ENCODE measurements around the gene ZMYND8.
"Not testable (repeated sequence)": the region's sequence is repeated elsewhere in the genome, so short reads cannot be mapped to it uniquely, and the experiment has no call there.

ZMYND8 gene

DNA sequence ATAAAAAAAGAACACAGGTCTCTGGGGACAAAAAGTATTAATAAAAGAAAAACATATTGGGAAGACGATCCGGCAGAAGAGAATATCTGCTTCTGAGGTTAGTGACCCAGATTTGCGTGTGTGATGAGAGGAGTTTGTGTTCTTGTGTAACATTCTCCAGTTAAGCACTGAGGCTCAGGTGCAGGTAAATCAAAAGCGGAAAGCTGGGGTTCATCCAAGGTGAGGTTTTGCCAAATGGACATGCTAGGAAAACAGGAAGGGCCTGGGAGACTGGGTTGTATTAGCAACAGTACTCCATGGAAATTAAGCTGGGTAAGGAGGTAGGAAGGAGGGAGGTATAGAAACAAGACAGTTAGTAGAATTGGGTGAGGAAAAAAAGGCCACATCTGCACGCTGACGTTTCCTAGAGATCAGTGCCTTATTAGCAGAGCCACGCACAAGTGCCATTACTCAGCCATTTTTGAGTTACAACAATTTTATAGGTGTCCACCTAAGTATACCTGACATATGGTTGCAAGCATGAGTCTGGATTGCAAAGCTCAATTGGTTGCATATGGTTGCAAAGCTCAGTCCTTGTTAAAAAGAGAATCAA, 139.6 kb downstream of the ZMYND8 start:
- no peaks in the 10 kb centered on the region for H3K27me3 ChIP-seq (ENCODE audit: control insufficient read depth, insufficient read depth, low read length)
- no peaks in the 10 kb centered on the region for H3K9me3 ChIP-seq (ENCODE audit: control insufficient read depth, insufficient read depth, low read length)
- H3K4me3 ChIP-seq (ENCODE audit: low read depth, low read length): no peak overlapping the region
- H3K4me1 ChIP-seq (ENCODE audit: control insufficient read depth, insufficient read depth, low read length): no peaks in the 10 kb centered on the region
- H3K36me3 ChIP-seq (ENCODE audit: control insufficient read depth, insufficient read depth, low read length): peaks cover 47% of the 10 kb centered on the region
- no peak overlapping the region for H3K9ac ChIP-seq (ENCODE audit: low read depth, low read length)

DNA sequence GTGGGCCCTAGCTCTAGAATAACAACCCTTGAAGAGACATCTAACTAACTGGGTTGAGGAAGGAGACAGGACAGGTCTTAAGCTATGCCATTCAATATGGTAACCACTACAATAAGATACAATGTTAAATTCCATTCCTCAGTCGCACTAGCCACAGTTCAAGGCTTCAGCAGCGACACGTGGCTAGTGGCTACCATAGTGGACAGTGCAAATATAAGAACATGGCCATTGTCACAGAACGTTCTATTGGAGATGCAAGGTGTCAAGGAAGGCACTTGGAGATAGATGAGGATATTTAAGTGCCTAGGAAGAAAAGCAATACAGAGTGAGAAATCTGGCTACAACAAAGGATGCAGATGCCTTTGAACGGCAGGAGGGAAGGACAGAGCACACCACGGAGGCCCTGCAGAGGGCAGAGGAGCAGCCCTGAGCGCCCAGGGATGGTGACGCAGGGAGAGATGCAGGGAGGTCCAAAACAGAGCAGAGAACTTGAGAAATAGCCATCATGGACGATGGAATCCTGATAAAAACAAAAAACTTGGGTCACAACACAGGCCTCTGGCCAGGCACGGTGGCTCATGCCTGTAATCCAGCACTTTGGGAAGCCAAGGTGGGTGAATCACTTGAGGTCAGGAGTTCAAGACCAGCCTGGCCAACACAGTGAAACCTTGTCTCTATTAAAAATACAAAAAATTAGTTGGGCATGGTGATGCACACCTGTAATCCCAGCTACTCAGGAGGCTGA, 140.7 kb downstream of the ZMYND8 start:
- Histone ChIP-seq H3K4me1 (ENCODE audit: control insufficient read depth, insufficient read depth, low read length) (no peaks in the 10 kb centered on the region), H3K4me3 (ENCODE audit: low read depth, low read length) (no peak overlapping the region), H3K9me3 (ENCODE audit: control insufficient read depth, insufficient read depth, low read length) (no peaks in the 10 kb centered on the region), H3K9ac (ENCODE audit: low read depth, low read length) (no peak overlapping the region), H3K27me3 (ENCODE audit: control insufficient read depth, insufficient read depth, low read length) (no peaks in the 10 kb centered on the region), H3K36me3 (ENCODE audit: control insufficient read depth, insufficient read depth, low read length) (peaks cover 53% of the 10 kb centered on the region)

GRCh38 chr20:47213966-47214365, 142.5 kb downstream of the ZMYND8 start:
- Histone ChIP-seq H3K4me3 (ENCODE audit: low read depth, low read length) (no peak overlapping the region), H3K27me3 (ENCODE audit: control insufficient read depth, insufficient read depth, low read length) (no peaks in the 10 kb centered on the region), H3K9me3 (ENCODE audit: control insufficient read depth, insufficient read depth, low read length) (no peaks in the 10 kb centered on the region), H3K9ac (ENCODE audit: low read depth, low read length) (no peak overlapping the region), H3K36me3 (ENCODE audit: control insufficient read depth, insufficient read depth, low read length) (peaks cover 61% of the 10 kb centered on the region), H3K4me1 (ENCODE audit: control insufficient read depth, insufficient read depth, low read length) (no peaks in the 10 kb centered on the region)

DNA sequence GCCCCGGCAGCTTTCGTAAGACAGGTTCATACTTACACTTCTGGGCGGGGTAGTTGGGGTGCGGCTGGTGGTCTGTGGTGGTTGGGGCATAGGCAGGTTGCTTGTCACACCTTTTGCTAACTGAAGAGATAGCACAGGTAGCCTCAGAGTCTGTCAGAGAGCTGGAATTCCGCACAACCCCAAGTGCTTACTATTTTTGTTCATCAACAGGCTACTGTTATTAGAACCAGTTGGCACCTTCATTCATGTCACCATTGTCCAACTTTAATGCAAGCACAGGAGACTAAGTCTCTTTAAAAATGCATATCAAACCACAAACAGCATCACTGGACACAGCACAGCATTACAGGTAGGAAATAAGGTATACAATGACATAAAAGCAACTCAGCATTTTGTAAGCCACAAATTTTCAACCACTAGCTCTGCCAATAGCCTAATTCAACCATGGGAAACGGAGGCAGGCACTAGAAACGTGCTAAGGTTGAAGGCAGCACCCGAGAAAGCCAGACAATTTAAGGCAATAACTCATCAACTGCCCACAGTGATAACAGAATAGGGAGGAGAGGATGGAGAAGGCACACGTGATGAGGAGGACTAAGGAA, 143.8 kb downstream of the ZMYND8 start:
- no peaks in the 10 kb centered on the region for H3K4me1 ChIP-seq (ENCODE audit: control insufficient read depth, insufficient read depth, low read length)
- H3K9me3 ChIP-seq (ENCODE audit: control insufficient read depth, insufficient read depth, low read length): no peaks in the 10 kb centered on the region
- H3K36me3 ChIP-seq (ENCODE audit: control insufficient read depth, insufficient read depth, low read length): peaks cover 59% of the 10 kb centered on the region
- H3K27me3 ChIP-seq (ENCODE audit: control insufficient read depth, insufficient read depth, low read length): no peaks in the 10 kb centered on the region
- H3K4me3 ChIP-seq (ENCODE audit: low read depth, low read length): no peak overlapping the region
- H3K9ac ChIP-seq (ENCODE audit: low read depth, low read length): no peak overlapping the region

DNA sequence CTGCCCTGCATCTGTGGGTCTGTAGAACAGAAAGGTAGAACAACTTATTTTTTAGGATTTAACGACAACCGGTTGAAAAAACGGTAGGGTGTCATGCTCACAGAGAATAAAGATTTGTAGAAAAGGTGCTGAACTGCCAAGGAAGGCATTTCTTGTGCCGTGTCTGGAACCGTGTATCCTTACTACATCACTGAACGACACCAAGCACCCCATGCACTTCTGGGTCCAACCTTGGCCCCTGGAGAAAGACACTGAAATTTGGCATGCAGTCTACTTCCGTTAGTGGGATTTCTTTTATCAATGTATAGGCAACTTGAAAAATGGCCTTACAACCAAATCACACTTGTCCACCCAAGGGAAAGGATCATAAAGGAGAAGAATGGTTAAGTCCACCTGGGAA, 145.5 kb downstream of the ZMYND8 start:
- H3K9me3 ChIP-seq (ENCODE audit: control insufficient read depth, insufficient read depth, low read length): no peaks in the 10 kb centered on the region
- H3K4me3 ChIP-seq (ENCODE audit: low read depth, low read length): no peak overlapping the region
- H3K27me3 ChIP-seq (ENCODE audit: control insufficient read depth, insufficient read depth, low read length): no peaks in the 10 kb centered on the region
- no peak overlapping the region for H3K9ac ChIP-seq (ENCODE audit: low read depth, low read length)
- H3K4me1 ChIP-seq (ENCODE audit: control insufficient read depth, insufficient read depth, low read length): peaks cover 7% of the 10 kb centered on the region
- H3K36me3 ChIP-seq (ENCODE audit: control insufficient read depth, insufficient read depth, low read length): peaks cover 52% of the 10 kb centered on the region

DNA sequence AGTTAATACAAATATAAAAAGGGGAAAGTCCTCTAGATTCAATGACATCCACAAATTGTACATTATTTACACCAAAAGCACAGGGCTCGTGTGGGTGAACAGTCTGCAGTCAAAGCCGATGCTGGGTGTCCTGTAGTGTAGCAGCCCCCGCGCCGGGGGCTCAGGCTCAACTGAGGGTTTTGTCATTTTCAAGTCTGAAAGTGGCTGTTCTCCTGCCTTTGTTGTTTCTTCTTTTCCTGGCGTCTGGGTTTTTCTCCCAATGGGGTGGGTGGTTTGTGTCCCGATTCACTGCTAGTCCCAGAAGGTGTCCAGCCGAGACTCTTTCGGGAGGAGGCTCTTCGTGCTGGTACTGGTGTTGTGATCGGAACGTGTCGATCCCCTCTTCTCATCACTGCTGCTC, 146.0 kb downstream of the ZMYND8 start:
- peaks cover 12% of the 10 kb centered on the region for H3K4me1 ChIP-seq (ENCODE audit: control insufficient read depth, insufficient read depth, low read length)
- H3K9me3 ChIP-seq (ENCODE audit: control insufficient read depth, insufficient read depth, low read length): no peaks in the 10 kb centered on the region
- no peak overlapping the region for H3K4me3 ChIP-seq (ENCODE audit: low read depth, low read length)
- H3K27me3 ChIP-seq (ENCODE audit: control insufficient read depth, insufficient read depth, low read length): no peaks in the 10 kb centered on the region
- no peak overlapping the region for H3K9ac ChIP-seq (ENCODE audit: low read depth, low read length)
- peaks cover 47% of the 10 kb centered on the region for H3K36me3 ChIP-seq (ENCODE audit: control insufficient read depth, insufficient read depth, low read length)

DNA sequence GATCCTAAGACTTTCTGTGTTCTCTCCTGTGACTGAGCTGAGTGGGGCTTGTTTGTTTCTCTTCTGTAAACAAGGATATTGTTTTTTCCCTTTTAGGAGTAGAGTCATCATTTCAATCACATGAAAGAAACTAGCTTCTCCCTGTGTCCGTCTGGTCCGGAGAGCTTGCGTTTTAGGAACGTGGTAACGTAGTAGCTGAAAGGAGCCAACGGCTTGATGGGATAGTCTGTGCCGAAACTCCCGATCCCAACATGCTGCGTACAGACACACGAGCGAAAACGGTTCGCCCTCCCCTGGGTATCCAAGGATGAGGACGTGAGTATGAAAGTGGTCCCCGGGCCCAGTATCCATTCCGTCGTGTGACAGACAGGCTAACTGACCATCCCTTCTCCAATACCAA, 146.5 kb downstream of the ZMYND8 start:
- H3K27me3 ChIP-seq (ENCODE audit: control insufficient read depth, insufficient read depth, low read length): no peaks in the 10 kb centered on the region
- H3K9ac ChIP-seq (ENCODE audit: low read depth, low read length): no peak overlapping the region
- no peak overlapping the region for H3K4me3 ChIP-seq (ENCODE audit: low read depth, low read length)
- no peaks in the 10 kb centered on the region for H3K9me3 ChIP-seq (ENCODE audit: control insufficient read depth, insufficient read depth, low read length)
- H3K4me1 ChIP-seq (ENCODE audit: control insufficient read depth, insufficient read depth, low read length): peaks cover 14% of the 10 kb centered on the region
- peaks cover 46% of the 10 kb centered on the region for H3K36me3 ChIP-seq (ENCODE audit: control insufficient read depth, insufficient read depth, low read length)

DNA sequence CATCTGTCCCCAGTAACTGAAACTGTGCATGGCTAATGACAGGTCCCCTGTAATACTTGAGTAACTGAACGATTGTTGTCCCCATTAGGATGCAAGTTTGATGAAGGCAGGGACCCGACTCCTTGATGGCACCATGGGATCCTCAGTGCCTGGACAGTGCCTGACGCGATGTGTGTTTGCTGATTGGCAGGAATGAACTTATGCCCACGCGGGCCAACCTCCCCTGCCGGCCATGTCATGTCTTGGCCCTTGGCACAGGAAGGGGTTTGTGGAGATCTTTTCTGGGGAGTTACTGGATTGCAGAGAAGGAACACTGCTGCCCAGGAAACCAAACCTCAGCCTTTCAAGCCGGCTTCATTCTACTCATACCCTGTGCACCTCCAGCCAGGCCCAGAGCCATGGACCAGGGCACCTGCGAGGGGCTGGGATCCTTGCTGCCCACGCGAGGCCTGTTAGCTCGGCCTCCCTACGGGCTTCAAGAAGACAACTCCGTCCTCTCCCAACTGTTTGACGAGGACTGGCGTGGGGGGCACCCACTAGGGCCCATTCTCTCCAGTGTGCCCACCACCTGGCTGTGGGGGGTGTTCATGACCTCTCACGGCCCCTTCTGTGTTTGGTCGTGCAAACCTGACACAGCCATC, 147.8 kb downstream of the ZMYND8 start:
- no peak overlapping the region for H3K4me3 ChIP-seq (ENCODE audit: low read depth, low read length)
- H3K9ac ChIP-seq (ENCODE audit: low read depth, low read length): no peak overlapping the region
- H3K36me3 ChIP-seq (ENCODE audit: control insufficient read depth, insufficient read depth, low read length): peaks cover 43% of the 10 kb centered on the region
- H3K9me3 ChIP-seq (ENCODE audit: control insufficient read depth, insufficient read depth, low read length): no peaks in the 10 kb centered on the region
- H3K4me1 ChIP-seq (ENCODE audit: control insufficient read depth, insufficient read depth, low read length): peaks cover 14% of the 10 kb centered on the region
- no peaks in the 10 kb centered on the region for H3K27me3 ChIP-seq (ENCODE audit: control insufficient read depth, insufficient read depth, low read length)

DNA sequence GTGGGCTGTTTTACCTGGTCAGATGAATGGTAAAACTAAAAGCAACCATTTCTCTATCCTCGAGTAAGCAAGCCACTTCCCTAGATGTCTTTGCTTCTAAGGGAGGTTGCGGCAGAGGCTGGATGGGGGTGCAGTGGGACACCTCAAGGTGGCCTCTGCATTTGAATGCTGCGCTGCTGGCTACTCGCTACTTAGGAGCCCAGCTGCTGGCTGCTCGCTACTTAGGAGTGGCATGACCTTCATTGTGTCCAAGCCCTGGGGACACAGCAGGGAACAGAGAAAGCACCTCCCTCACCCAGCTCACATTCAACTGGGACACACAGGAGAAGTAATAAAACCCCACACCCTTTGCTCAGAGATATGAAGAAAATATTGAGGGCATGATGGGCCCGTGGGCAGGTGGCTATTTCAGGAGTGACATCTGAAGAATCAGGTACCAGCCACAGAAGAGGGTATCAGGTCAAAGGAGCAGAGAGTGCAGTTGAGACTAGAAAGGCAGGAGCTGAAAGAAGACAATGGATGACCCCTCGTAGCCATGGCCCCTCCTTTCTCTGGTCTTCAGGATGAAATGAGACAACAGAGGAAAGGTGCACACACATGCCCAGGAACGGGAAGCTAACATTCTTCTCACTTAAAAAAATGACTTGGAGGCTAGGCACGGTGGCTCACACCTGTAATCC, 149.4 kb downstream of the ZMYND8 start:
- Histone ChIP-seq H3K9ac (ENCODE audit: low read depth, low read length) (no peak overlapping the region), H3K4me3 (ENCODE audit: low read depth, low read length) (no peak overlapping the region), H3K4me1 (ENCODE audit: control insufficient read depth, insufficient read depth, low read length) (peaks cover 14% of the 10 kb centered on the region)

GRCh38 chr20:47206552-47206951, 149.9 kb downstream of the ZMYND8 start:
- Histone ChIP-seq H3K4me1 (ENCODE audit: control insufficient read depth, insufficient read depth, low read length) (peaks cover 14% of the 10 kb centered on the region), H3K36me3 (ENCODE audit: control insufficient read depth, insufficient read depth, low read length) (peaks cover 28% of the 10 kb centered on the region)
- H3K27me3 ChIP-seq (ENCODE audit: control insufficient read depth, insufficient read depth, low read length); H3K9me3 ChIP-seq (ENCODE audit: control insufficient read depth, insufficient read depth, low read length); H3K4me3 ChIP-seq (ENCODE audit: low read depth, low read length); H3K9ac ChIP-seq (ENCODE audit: low read depth, low read length): not testable (repeated sequence)

More for the DNA sequence above, 149.4 kb downstream of the ZMYND8 start:
- Histone ChIP-seq H3K27me3 (ENCODE audit: control insufficient read depth, insufficient read depth, low read length) (no peaks in the 10 kb centered on the region), H3K36me3 (ENCODE audit: control insufficient read depth, insufficient read depth, low read length) (peaks cover 34% of the 10 kb centered on the region), H3K9me3 (ENCODE audit: control insufficient read depth, insufficient read depth, low read length) (no peaks in the 10 kb centered on the region)

DNA sequence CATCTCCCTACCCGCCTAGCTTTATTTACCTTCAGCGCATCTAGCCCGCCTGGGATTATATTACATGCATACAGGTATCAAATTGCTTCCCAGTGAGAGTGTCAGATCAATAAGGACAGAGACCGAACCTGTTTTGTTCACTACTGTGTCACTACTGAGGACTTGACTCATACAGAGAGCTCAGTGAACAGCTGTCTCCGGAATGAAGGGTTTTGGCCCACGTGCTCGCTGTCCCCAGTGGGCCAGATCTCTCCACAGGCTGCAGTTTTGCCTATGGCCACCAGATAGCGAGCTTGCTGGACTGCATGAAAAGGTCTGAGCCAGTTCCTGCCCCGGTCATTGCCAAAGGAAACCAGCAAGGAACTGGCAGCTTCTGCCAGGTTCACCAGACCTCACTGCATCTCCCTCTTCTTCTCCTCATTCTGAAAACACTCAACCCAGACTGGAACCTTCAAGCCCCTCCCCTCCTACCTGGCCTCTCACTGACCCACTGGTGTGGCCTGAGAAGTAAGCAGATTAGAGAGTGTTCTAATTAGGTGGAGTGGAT, 150.8 kb downstream of the ZMYND8 start:
- Histone ChIP-seq H3K9me3 (ENCODE audit: control insufficient read depth, insufficient read depth, low read length) (no peaks in the 10 kb centered on the region), H3K4me3 (ENCODE audit: low read depth, low read length) (no peak overlapping the region), H3K9ac (ENCODE audit: low read depth, low read length) (no peak overlapping the region), H3K36me3 (ENCODE audit: control insufficient read depth, insufficient read depth, low read length) (peaks cover 19% of the 10 kb centered on the region), H3K4me1 (ENCODE audit: control insufficient read depth, insufficient read depth, low read length) (peaks cover 14% of the 10 kb centered on the region), H3K27me3 (ENCODE audit: control insufficient read depth, insufficient read depth, low read length) (no peaks in the 10 kb centered on the region)
